DOHH2 (cell line): ENCODE results near the gene EMILIN3.

Source experiments
- EZH2phosphoT487 ChIP-seq: fragments of 200-600 bp; sonication (generic); IDR thresholded peaks from 2 replicates; pipeline ENCODE4 v1.6.1; 2017; ENCODE audit warnings: borderline replicate concordance, mild to moderate bottlenecking, antibody characterized with exemption, low read length, moderate library complexity, mixed read lengths
- TF ChIP-seq, protein P1 (sequence below): fragments of 200-600 bp; sonication (generic); IDR thresholded peaks from one replicate; pipeline ENCODE4 v1.5.1; 2014; ENCODE audit warnings: antibody characterized with exemption, mild to moderate bottlenecking, low read depth, low read length; ENCODE audit not compliant: poor library complexity, severe bottlenecking

GRCh38 chr20:41371371-41371770 is 4.8 kb upstream of the EMILIN3 start:
- TF ChIP-seq, protein P1, sequence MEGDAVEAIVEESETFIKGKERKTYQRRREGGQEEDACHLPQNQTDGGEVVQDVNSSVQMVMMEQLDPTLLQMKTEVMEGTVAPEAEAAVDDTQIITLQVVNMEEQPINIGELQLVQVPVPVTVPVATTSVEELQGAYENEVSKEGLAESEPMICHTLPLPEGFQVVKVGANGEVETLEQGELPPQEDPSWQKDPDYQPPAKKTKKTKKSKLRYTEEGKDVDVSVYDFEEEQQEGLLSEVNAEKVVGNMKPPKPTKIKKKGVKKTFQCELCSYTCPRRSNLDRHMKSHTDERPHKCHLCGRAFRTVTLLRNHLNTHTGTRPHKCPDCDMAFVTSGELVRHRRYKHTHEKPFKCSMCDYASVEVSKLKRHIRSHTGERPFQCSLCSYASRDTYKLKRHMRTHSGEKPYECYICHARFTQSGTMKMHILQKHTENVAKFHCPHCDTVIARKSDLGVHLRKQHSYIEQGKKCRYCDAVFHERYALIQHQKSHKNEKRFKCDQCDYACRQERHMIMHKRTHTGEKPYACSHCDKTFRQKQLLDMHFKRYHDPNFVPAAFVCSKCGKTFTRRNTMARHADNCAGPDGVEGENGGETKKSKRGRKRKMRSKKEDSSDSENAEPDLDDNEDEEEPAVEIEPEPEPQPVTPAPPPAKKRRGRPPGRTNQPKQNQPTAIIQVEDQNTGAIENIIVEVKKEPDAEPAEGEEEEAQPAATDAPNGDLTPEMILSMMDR, result no peak
- no peak for TF ChIP-seq EZH2phosphoT487
